ENCODE data around the gene RFC2.

The RFC2 gene

DNA sequence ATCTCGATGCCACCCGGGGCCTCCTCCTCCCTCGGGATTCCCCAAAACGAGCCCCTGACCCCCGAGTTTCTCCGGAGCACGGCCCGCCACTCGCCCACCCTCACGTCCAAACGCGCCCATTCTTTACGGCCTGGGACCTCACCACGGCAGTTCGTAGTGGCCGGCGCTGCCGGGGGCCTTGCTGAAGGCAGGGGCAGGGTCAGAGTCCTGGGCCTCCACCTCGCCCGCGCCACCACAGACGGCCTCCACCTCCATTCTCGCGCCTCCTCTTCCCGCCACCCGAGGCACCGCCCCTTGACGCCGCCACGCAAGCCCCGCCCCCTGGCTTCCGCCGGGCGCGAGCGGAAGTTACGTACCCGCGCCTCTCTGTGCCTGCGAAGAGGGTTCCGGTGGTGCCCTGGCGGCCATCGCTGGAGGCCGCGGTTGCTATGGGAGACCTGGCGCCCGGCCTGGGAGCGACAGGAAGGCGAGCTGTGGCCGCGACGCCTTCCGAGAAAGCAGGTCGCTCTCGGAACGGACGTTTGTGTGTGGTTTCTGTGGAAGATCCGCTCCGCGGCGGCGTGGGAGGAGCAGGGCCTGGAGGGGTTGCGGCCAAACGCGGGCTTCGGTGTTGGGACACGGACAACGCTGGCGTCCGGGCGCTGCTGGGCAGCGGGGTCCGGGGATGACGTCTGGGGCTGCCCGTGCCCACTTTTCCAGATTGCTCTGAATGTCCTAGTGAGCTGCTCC is at the start of gene RFC2:
Gene RFC2, minus strand, starts transcription at position 271 of the 729 bp plus-strand sequence. Its CDS starts 16 bp downstream, at position 255.
- Histone ChIP-seq H3K9me3 (ENCODE audit: low read length) (no peaks in the 10 kb centered on the region), H3K4me1 (ENCODE audit: insufficient read depth, low read length) (peaks cover 12% of the 10 kb centered on the region), H3K9ac (ENCODE audit: low read length) (peak within 1 kb of the TSS; percentile 66), H3K36me3 (ENCODE audit: insufficient read depth, low read length) (no peaks in the 10 kb centered on the region), H3K27me3 (ENCODE audit: control insufficient read depth in 1 of 2, insufficient read depth in 2 of 2, low read length in 2 of 2) (no peaks in the 10 kb centered on the region), H3K27ac (ENCODE audit: low read depth, low read length) (peak within 1 kb of the TSS; percentile 79), H3K4me3 (ENCODE audit: low read depth in 1 of 2, low read length in 2 of 2) (peak within 1 kb of the TSS; percentile 85 to 93)

DNA sequence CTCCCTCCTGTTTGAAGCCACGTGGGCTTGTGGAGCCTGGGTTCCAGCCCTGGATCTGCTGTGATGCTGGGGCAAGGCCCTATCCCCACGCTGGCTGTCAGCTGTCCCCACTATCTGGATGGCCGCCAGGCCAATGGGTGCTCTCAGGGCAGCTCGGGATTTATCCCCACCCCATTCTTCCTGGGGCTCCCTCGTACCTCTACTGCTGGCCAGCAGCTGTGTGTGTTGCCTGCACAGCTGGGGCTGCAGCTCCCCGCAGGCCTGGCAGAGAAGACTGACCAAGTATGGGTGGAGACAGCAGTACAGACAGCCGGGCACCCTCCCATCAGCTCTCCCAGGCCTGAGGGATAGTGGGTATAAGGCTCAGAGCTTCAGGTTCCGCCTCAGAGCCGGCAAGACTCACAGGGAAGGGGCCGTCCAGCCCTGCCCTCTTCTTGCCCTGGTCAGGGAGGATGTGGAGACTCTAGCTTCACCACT is 48.6 kb upstream of the RFC2 start:
- peak overlapping the region; percentile 1 for H3K27ac ChIP-seq (ENCODE audit: low read depth, low read length)
- H3K9ac ChIP-seq (ENCODE audit: low read length), result no peak overlapping the region
- H3K4me1 ChIP-seq (ENCODE audit: insufficient read depth, low read length), result peaks cover 25% of the 10 kb centered on the region

DNA sequence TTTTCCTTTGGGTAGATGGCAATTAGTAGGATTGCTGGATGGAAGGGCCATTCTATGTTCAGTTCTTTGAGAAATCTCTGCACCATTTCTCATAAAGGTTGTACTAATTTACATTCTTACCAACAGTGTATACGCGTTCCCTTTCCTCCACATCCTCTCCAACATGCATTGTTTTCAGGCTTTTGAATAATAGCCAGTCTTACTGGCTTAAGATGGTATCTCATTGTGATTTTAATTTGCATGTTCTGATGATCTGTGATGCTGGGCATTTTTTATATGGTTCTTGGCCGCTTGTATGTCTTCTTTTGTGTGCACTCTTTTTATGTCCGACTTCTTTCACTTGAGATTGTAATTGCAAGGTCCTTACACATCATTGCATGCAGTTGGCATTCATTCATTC is 46.7 kb upstream of the RFC2 start:
- peaks cover 13% of the 10 kb centered on the region for H3K4me1 ChIP-seq (ENCODE audit: insufficient read depth, low read length)

More for the DNA sequence above, 48.6 kb upstream of the RFC2 start:
- H3K9me3 ChIP-seq (ENCODE audit: low read length), result no peaks in the 10 kb centered on the region
- no peaks in the 10 kb centered on the region for H3K27me3 ChIP-seq (ENCODE audit: control insufficient read depth in 1 of 2, insufficient read depth in 2 of 2, low read length in 2 of 2)
- no peak overlapping the region for H3K4me3 ChIP-seq (ENCODE audit: low read depth in 1 of 2, low read length in 2 of 2)
- no peaks in the 10 kb centered on the region for H3K36me3 ChIP-seq (ENCODE audit: insufficient read depth, low read length)

DNA sequence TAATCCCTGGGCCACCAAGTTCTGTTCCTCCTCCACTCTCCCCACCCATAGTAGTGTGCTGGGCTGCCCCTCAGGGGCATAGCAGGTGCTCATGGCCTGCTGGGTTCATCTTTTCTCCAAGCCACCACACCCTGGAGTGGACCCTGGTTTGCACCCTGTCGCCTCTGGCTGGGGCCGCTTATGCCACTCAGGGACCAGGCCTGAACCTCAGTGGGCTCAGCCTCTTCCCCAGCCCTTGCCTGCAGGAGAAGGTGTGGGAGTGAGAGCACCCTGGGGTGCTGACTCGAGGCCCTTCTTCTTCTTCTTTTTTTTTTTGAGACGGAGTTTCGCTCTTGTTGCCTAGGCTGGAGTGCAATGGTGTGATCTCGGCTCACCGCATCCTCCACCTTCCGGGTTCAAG is 45.2 kb upstream of the RFC2 start:
- Histone ChIP-seq H3K36me3 (ENCODE audit: insufficient read depth, low read length) (no peaks in the 10 kb centered on the region), H3K4me1 (ENCODE audit: insufficient read depth, low read length) (peaks cover 15% of the 10 kb centered on the region), H3K27ac (ENCODE audit: low read depth, low read length) (no peak overlapping the region), H3K9ac (ENCODE audit: low read length) (no peak overlapping the region), H3K27me3 (ENCODE audit: control insufficient read depth in 1 of 2, insufficient read depth in 2 of 2, low read length in 2 of 2) (no peaks in the 10 kb centered on the region), H3K9me3 (ENCODE audit: low read length) (no peaks in the 10 kb centered on the region), H3K4me3 (ENCODE audit: low read depth in 1 of 2, low read length in 2 of 2) (no peak overlapping the region)

More for the DNA sequence above, 46.7 kb upstream of the RFC2 start:
- Histone ChIP-seq H3K27me3 (ENCODE audit: control insufficient read depth in 1 of 2, insufficient read depth in 2 of 2, low read length in 2 of 2) (no peaks in the 10 kb centered on the region), H3K9me3 (ENCODE audit: low read length) (no peaks in the 10 kb centered on the region), H3K9ac (ENCODE audit: low read length) (no peak overlapping the region), H3K27ac (ENCODE audit: low read depth, low read length) (no peak overlapping the region), H3K36me3 (ENCODE audit: insufficient read depth, low read length) (no peaks in the 10 kb centered on the region), H3K4me3 (ENCODE audit: low read depth in 1 of 2, low read length in 2 of 2) (no peak overlapping the region)

- H3K27ac ChIP-seq (ENCODE audit: low read depth, low read length), result no peak overlapping the region
- H3K4me1 ChIP-seq (ENCODE audit: insufficient read depth, low read length), result peaks cover 18% of the 10 kb centered on the region
- H3K36me3 ChIP-seq (ENCODE audit: insufficient read depth, low read length), result no peaks in the 10 kb centered on the region
- H3K4me3 ChIP-seq (ENCODE audit: low read depth in 1 of 2, low read length in 2 of 2), result no peak overlapping the region
- H3K27me3 ChIP-seq (ENCODE audit: control insufficient read depth in 1 of 2, insufficient read depth in 2 of 2, low read length in 2 of 2), result no peaks in the 10 kb centered on the region
- H3K9me3 ChIP-seq (ENCODE audit: low read length), result no peaks in the 10 kb centered on the region
- H3K9ac ChIP-seq (ENCODE audit: low read length), result no peak overlapping the region
Measured at GRCh38 chr7:74297516-74298233, 43.5 kb upstream of the RFC2 start.

DNA sequence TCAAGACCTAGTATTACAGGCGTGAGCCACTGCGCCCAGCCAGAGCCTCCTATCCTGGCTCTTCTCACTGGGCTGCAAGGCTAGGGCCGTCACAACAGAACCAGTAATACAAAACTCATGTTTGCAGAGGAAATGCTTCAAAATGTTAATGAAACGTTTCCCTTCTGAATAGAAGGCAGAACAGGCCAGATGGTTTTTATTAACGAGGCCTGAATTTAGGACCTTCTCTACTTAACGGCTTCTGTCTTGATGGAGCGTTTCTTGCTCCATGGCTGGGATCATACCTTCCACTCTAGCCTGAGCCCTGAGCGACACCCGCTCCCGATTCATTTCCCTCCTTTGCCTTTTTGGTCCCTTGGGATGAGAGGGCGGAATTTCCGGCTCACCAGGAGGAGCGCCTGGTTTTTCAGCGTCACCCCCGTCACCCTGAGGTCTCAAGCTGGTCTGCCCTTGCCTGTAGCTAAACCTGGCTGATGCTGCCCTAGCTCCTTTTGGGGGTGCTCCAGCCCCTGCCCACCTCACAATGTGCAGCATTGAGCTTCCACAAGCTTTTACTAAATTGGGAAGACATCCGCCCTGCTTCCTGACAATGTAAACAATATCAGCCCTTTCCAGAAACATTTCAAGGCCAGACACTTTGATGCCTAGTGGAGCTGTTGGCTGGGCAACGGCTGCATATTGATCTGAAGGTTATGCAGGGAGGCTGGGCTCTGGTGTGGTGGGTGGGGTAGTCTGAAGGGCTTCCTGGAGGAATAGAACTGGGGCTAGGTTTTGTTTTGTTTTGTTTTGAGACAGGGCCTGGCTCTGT is 40.2 kb upstream of the RFC2 start:
- Histone ChIP-seq H3K27ac (ENCODE audit: low read depth, low read length) (no peak overlapping the region), H3K4me3 (ENCODE audit: low read depth in 1 of 2, low read length in 2 of 2) (no peak overlapping the region), H3K9ac (ENCODE audit: low read length) (no peak overlapping the region), H3K36me3 (ENCODE audit: insufficient read depth, low read length) (no peaks in the 10 kb centered on the region), H3K9me3 (ENCODE audit: low read length) (no peaks in the 10 kb centered on the region), H3K27me3 (ENCODE audit: control insufficient read depth in 1 of 2, insufficient read depth in 2 of 2, low read length in 2 of 2) (no peaks in the 10 kb centered on the region), H3K4me1 (ENCODE audit: insufficient read depth, low read length) (peaks cover 24% of the 10 kb centered on the region)

DNA sequence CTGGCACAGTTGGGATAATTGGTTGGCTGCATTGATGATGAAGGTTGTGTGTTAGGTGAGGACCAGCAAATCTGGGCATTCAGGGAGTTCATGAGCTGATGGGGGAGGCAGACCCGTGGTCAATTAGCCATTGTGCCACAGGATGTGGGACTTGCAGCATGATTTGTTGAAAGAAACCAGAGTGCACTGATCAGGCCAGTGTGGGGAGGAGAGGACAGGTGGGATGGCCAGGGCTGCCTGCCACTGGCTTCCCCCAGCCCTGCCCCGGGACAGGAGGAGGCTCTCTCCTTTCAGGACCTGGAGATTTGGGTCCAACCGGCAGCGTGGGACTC is 39.3 kb upstream of the RFC2 start:
- Histone ChIP-seq H3K4me1 (ENCODE audit: insufficient read depth, low read length) (peaks cover 28% of the 10 kb centered on the region), H3K4me3 (ENCODE audit: low read depth in 1 of 2, low read length in 2 of 2) (no peak overlapping the region)

DNA sequence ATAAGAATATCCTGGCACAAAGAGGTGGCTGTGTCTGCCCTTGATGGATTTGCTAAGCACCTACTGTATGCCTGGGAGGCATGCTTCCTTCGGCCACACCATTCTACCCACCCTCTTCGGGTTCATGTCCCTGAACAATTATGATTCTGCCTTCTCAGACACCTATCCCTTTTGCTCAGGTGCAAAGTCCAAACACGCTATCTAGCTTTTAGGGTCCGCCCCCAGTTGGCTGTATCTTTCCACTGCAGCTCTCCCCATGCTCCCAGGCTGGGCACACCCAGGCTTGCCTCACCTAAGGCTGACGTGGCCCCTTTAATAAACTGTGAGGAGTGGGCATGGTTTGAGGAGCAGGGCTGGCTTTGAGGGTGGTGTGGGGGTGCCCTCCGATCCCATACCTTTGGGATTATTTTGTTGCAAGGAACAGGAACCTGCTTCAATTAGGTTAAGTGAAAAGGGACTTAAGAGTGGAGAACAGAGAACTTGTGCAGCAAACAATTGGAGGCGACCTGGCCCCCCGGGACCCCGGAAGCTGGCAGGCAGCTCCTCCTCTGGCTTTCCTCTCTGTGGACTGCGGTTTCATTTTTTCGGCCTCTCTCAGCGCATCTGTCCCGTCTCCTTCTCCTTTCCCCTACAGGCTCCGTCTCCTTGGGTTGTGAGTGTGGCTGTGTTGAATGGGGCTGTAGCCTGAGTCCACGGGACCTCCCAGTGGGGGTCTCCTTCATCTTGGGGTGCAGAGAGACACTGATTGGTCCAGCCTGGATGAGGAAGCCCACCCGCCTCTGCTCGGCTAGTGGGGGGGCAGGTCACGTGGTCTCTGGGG is 38.8 kb upstream of the RFC2 start:
- Histone ChIP-seq H3K4me3 (ENCODE audit: low read depth in 1 of 2, low read length in 2 of 2) (no peak overlapping the region), H3K27ac (ENCODE audit: low read depth, low read length) (no peak overlapping the region)

More for the DNA sequence above, 39.3 kb upstream of the RFC2 start:
- no peak overlapping the region for H3K27ac ChIP-seq (ENCODE audit: low read depth, low read length)
- H3K36me3 ChIP-seq (ENCODE audit: insufficient read depth, low read length), result no peaks in the 10 kb centered on the region
- H3K9ac ChIP-seq (ENCODE audit: low read length), result no peak overlapping the region
- no peaks in the 10 kb centered on the region for H3K27me3 ChIP-seq (ENCODE audit: control insufficient read depth in 1 of 2, insufficient read depth in 2 of 2, low read length in 2 of 2)
- no peaks in the 10 kb centered on the region for H3K9me3 ChIP-seq (ENCODE audit: low read length)

DNA sequence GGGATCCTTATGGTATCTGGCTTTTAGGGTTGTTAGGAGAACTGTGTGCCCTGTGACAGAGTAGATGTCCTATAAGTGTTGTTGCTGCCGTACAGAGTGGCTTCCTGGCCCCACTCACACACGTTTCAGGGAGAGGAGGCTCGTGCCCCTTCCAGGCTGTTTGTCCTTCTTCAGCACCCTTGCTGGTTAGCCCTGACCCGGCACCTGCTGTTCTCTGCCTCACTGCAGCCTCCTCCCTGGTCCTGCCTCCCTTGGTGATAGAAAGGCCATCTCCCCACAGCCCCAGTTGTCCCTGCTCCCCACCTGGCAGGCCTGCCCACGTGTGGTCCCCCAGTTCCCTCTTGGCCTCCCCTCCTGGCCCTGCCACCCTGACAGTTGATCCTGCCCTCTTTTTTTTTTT is 37.3 kb upstream of the RFC2 start:
- Histone ChIP-seq H3K27me3 (ENCODE audit: control insufficient read depth in 1 of 2, insufficient read depth in 2 of 2, low read length in 2 of 2) (no peaks in the 10 kb centered on the region), H3K9me3 (ENCODE audit: low read length) (no peaks in the 10 kb centered on the region), H3K9ac (ENCODE audit: low read length) (no peak overlapping the region), H3K4me1 (ENCODE audit: insufficient read depth, low read length) (peaks cover 30% of the 10 kb centered on the region), H3K27ac (ENCODE audit: low read depth, low read length) (no peak overlapping the region), H3K4me3 (ENCODE audit: low read depth in 1 of 2, low read length in 2 of 2) (no peak overlapping the region), H3K36me3 (ENCODE audit: insufficient read depth, low read length) (no peaks in the 10 kb centered on the region)

More for the DNA sequence above, 38.8 kb upstream of the RFC2 start:
- no peaks in the 10 kb centered on the region for H3K27me3 ChIP-seq (ENCODE audit: control insufficient read depth in 1 of 2, insufficient read depth in 2 of 2, low read length in 2 of 2)
- no peak overlapping the region for H3K9ac ChIP-seq (ENCODE audit: low read length)
- peaks cover 30% of the 10 kb centered on the region for H3K4me1 ChIP-seq (ENCODE audit: insufficient read depth, low read length)
- no peaks in the 10 kb centered on the region for H3K36me3 ChIP-seq (ENCODE audit: insufficient read depth, low read length)
- no peaks in the 10 kb centered on the region for H3K9me3 ChIP-seq (ENCODE audit: low read length)

GRCh38 chr7:74290981-74291441 is 36.8 kb upstream of the RFC2 start:
- Histone ChIP-seq H3K9me3 (ENCODE audit: low read length) (no peaks in the 10 kb centered on the region), H3K4me3 (ENCODE audit: low read depth in 1 of 2, low read length in 2 of 2) (peak overlapping the region; percentile 7 to 70), H3K27ac (ENCODE audit: low read depth, low read length) (no peak overlapping the region), H3K36me3 (ENCODE audit: insufficient read depth, low read length) (no peaks in the 10 kb centered on the region), H3K4me1 (ENCODE audit: insufficient read depth, low read length) (peaks cover 30% of the 10 kb centered on the region), H3K9ac (ENCODE audit: low read length) (no peak overlapping the region), H3K27me3 (ENCODE audit: control insufficient read depth in 1 of 2, insufficient read depth in 2 of 2, low read length in 2 of 2) (no peaks in the 10 kb centered on the region)
